Endometrium (tissue), 2 donors: ENCODE results near the gene PEX14.

Experiments
- FAIRE-seq: peaks from 2 replicates; lab custom pipeline; 2012; peaks lifted over from hg19 to GRCh38; lab: Jason Lieb, UNC
- donor health status: control.
- donor health status: control.

The PEX14 gene

DNA sequence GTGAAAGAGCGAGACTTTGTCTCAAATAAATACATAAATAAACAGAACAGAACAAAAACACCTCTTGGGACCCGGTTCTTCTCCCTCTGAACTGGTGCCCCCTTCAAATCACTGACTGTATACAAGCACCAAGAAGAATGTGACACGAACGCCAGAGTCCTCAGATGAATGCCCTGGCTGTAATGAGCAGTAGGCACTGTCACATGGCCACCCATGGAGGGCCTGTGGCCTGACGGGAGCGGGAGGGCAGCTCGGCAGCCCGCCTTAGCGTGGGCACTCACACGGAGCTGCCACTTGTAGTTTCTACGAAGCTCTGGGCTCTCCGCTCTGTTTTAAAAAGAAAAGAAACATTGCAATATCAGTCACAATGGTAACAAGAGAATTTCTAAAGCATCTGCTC, 146.0 kb downstream of the PEX14 start:
- no peak for FAIRE-seq

DNA sequence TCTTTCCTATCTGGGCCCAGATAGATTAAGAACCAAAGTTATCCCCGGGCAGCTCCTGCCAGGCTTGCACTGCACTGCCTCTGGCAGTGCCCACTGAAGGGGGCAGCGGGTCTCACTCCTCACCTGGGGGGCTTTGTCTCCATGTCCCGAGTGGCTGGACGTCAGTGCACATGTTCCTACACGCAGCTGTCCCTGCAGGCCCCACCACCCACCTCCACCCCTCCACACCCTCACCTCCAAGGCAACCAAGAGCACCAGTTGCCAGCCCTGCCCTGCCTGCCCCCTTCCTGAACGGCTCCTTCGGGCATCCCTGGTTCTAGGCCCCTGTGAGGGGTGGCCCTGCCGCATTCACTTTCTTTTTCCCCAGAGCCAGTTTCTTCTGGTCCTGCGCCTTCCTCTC, 147.2 kb downstream of the PEX14 start:
- no peak for FAIRE-seq

DNA sequence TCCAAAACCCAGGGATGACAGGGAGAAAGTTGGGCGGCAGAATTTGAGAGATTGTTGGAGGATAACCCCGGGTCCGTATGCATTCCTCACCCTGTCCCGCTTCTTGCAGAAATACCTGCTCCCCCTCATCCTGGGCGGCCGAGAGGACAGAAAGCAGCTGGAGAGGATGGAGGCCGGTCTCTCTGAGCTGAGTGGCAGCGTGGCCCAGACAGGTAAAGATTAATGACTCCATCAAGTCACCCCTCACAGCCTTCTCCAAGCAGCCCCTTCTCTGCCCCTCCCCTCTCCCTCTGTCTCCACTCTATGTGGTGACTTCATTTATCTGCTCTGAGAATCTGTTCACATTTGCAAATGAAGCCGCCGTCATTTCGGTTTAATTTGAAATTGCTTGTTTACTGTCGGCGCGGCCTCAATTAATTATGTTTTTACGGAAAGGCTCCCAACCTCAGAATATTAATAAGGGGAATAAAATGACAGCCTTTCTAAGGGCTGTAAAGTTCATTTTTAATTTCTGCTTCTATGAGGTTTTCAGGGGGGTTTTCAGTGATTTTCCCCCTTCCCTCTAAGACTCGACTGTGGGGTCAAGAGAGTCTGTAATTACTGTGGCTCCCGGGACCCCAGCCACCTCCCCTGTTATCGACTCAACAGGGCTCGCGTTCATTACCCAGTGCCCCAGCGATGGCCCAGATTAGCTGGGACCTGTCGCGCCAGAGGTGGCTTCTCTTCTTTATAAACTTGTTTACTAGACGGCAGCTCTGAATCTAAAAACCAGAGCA, 148.3 kb downstream of the PEX14 start:
- no peak for FAIRE-seq

DNA sequence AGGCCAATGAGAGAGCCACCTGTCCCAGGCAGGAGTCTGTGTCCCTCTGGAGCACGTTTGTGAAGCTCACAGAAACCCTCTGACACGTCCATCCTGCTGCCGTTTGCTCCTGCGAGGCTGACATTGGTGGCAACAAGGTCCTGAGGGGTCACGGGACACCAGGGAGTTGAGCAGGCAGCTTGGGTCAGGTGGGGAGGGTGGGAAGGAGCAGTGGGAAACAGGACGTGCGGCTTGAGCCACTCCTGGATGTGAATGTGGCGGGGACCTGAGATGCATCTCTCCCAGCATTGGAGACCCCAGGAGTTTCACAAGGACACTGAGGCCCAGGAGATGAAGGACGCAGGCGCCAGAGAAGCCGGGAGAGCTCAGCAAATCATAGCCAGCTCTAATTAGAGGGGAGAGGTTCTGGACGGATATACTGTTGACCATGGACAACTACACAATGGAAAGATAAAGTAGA, 149.0 kb downstream of the PEX14 start:
- no peak for FAIRE-seq

DNA sequence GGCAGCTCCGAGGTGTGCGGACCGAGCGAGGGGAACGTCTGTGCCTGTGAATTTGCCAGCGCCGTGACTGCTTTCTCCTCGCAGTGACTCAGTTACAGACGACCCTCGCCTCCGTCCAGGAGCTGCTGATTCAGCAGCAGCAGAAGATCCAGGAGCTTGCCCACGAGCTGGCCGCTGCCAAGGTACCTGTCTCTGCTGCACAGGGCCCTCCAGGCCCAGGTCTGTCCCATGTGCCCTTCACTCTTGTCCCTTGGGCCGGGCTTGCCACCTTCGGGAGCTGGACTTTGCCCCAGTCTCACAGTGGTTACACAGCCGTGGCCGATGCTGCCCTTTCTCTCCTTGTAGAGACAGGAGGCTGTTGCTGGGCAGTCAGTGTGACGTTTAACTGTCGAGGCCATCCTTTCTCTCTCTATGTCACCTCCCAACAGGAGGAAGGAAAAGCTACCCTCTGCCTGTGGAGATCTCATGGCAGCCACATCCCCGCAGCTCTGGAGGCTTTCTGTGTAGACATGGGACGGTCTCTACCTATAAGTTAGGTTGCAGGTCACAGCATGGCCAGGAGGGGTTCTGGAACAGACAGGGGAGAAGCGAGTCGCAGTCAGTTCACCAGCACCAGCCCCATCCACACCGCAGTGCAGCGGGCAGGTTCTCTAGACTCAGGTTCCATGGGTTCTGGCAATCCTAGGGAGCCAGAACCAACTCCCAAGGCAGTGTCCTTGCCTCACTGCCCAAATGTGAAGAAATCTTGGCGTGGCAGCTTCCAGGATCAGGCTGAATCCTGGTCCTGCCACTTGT, 149.7 kb downstream of the PEX14 start:
- FAIRE-seq: no peak

DNA sequence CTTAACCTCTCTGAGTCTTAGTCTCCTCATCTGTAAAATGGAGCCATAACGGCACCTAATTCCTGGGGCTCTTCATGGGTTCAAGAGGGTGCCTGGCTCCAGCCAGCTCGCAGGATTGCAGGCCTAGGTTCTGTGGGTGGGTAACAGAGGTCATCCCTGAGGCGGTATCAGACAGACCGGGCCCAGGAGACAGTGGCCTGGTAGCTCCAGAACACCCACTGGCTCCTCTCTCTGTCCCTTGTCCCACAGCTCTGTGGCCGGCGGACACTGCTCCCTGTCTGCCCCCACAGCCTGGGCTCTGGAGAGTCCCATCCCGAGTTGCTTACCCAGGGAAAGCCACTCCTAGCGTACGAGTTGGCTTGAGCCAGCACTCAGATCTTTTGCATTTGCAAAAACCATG, 150.3 kb downstream of the PEX14 start:
- no peak for FAIRE-seq

DNA sequence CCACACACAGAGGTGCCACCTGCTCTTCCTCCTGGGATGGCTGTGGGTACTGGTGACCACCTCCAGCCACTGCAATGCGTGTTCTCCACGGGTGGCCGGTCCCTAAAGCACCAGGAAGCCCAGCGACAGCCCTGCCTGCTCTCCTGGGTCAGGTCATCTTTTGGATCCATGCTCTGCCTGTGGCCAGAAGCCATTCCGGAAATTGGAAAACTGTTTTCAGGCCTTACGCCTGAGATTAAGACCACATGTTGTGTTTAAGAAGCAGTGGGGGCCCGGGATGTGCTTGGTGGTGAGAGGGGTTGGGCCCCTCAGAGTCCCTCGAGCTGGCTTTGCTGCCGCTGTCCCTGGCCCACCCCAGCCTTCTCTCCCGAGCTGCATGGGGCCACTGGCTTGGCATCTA, 150.8 kb downstream of the PEX14 start:
- no peak for FAIRE-seq

DNA sequence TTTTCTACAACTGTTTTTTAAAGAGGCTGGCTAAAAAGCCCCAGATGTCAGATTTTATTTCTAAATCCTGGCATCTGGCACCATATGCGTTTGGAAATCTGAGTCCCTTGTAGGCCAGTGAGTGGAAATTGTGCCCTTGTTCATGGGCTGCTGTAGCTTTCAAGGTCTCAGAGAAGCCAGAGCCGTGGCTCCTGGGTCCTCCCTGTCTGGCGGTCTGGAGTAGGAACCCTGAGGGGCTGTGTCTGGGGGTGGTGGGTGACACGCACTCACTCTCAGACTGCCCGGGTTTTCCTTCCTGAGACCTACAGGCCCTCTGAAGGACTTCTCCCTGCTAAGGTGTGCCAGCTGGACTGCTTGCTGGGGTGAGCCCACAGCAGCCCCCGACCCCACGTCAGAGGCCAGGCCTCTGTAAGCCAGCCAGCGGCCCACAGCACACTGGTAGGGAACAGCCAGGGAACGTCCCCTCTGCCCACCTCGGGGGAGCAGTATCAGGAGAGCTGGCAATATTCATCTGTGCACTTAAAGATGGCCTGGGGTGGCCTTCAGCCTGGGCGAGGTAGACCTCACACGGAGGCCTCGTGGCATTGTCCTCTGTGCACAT, 151.5 kb downstream of the PEX14 start:
- FAIRE-seq: no peak

DNA sequence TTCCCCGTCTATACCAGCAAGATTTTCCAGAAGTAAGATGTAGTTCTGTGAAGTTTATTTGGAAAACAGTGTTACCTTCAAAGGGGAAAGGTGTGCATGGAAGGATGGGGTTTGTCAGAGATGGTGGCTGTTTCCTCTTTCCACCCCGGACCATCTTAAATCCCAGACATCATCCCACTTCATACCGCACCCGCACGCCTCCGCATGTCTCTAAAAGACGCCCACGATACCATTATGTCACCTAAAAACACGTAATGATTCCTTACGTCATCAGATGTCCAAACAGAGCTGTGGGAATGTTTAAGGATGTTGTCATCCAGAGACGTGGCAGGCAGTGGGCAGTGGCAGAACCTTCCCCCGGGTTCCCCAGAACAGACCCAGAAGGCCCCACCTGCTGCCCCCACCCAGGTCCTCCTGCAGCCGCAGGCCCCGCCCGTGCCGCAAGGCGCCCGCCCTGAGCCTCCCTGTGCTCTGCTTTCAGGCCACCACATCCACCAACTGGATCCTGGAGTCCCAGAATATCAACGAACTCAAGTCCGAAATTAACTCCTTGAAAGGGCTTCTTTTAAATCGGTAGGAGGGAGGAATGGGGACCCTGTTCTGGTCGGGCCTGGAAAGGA, 152.2 kb downstream of the PEX14 start:
- no peak for FAIRE-seq

DNA sequence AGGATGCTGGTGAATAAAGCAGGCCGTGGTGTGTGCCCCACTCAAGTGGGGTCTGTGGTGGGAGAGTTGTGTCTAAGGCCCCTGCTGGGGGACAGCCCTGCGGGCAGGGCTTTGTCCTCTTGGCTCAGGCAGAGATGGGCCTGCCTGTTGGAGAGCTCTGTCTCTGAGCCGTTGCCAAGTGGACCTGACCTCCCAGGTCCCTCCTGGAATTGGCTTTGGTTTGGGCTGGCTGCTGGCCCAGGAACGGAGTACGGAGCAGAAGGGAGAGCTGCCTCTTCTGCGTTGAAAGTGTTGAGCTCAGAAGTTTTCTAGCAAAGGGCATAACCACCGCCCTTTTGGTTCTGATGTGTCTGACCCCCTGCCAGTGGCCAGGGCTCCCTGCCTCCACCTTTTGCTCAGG, 153.9 kb downstream of the PEX14 start:
- FAIRE-seq: no peak

DNA sequence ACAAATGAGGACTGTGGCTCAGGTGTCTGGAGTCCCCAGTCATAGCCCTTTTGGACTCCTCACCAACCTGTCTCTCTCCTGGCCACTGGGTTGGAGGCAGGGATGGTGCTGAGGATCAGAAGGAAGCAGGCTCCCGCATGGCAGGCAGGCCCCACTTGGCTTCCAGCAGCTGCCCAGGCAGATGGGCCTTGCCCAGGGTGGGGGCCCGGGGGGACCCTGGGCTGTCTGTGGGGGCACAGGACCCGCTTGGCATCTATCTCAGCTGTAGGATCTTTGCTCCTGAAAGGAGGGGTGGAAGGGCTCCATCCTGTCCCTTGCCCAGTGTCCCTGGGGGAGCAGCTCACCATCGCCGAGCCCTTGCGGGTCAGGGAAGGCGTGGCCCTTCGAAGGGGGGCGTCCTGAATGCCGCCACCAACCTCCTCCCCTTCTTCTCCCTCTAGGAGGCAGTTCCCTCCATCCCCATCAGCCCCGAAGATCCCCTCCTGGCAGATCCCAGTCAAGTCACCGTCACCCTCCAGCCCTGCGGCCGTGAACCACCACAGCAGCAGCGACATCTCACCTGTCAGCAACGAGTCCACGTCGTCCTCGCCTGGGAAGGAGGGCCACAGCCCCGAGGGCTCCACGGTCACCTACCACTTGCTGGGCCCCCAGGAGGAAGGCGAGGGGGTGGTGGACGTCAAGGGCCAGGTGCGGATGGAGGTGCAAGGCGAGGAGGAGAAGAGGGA, 154.5 kb downstream of the PEX14 start:
- FAIRE-seq: no peak

DNA sequence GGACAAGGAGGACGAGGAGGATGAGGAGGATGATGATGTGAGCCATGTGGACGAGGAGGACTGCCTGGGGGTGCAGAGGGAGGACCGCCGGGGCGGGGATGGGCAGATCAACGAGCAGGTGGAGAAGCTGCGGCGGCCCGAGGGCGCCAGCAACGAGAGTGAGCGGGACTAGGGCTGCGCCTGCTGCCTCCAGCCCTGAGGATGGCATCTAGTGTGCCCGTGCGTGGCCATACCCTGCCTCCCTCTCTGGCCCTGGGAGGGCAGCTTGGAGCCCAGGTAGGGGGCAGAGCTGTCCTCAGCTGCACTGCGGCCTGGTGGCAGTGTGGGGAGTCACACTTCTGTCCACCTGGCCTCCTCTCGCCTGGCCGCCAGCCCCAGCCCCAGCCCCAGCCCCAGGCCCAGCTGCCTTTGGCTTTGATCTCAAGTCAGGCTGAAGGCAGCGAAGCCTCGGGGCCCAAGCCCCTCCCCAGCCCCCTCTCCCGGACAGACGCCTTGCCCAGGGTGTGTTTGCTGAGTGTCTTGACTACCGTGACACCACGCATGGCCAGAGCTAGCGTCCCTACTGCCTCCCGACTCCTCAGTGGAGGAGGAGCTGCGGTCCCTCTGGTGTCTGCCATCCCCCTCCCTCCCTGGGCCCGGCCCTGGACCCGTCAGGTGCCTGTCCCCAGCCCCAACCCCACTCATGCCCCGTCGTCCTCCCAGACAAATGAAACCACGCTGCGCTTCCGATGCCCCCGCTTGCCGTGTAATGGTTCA, 155.2 kb downstream of the PEX14 start:
- no peak for FAIRE-seq

DNA sequence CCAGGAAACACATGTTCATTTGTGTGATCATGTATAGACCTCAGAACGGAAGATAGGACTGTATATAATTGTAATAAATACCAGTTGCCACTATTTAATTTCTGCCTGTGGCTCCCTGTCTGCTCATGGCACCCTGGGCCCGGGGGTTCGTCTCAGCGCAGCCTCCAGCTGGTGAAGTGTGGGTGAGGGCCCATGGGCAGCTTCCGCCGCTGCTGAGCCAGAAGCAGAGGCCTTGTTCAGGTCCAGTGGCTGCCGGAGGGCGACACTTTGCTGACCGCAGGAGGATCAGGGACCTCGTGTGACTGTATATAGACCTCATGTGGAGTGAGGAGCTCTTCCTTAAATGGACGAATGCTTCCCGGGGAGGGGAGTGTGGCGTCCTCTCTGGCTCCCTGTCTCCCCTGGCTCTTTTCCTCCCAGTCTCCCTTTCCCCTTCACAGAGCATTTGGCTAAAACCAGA, 155.9 kb downstream of the PEX14 start:
- no peak for FAIRE-seq

DNA sequence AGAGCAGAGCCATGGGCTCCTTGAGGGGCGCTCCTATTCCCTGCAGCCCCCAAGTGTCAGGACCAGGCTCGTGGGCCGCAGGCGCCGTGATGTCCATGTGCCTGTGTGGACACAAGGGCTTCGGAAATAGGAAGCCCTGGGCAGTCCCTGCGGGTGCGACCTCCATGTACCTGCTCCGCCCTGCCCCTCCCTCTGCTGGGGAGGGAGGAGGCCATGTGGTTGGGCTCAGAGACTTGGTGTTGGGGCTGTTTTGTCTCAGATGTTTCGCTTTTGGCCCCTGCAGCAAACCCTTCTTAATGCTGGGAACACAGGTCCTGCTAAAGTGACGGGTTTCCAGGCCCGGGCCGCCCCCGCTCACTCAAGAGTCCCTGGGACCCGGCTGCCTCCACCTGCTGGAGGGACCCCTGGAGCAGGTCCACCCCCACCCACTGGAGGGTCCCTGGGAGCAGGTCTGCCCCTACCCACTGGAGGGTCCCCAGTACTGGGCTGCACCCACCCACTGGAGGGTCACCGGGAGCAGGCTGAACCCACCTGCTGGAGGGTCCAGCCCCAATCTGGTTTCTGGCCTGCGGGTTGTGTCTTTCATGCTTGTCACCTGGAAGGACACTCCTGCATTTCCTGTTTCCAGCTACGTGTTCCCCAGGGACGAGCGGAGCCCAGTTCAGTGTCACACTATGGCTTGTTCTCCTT, 156.5 kb downstream of the PEX14 start:
- FAIRE-seq: no peak

DNA sequence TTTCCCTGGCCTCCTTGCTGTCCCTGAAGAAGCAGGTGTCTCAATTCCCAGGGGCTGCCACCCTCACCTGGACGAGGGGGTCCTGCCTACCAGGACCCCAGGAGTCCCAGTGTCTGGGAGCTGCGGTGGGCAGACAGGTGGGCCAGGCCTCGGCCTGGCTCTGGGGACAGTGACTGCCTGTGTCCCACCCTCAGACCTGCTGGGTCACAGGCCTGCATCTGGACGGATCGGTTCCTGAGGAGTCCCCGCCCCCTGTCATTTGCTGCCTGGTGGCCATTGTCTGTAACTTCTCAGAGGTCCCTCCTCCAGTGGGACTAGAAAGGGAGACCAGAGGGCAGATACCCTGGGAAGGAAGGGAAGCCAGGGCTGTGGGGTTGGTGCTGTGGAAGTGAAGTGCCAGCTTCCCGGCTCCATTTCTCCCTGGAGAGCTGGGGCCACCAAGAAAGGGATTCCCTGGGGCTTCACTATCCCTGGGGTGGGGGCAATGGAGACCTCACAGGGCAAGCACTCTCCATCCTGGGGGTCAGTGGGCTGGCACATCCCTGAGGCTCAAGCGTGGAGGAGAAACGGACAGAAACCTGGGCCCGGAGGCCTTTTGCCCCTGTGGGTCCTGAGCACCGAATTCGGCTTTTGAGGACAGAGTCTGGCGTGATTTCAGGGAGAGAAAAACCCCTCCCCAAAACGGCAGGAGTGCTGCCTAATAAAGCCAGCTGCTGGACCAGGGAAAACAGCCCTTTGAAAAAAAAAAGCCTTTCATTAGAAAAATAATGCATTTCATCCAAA, 157.3 kb downstream of the PEX14 start:
- no peak for FAIRE-seq

DNA sequence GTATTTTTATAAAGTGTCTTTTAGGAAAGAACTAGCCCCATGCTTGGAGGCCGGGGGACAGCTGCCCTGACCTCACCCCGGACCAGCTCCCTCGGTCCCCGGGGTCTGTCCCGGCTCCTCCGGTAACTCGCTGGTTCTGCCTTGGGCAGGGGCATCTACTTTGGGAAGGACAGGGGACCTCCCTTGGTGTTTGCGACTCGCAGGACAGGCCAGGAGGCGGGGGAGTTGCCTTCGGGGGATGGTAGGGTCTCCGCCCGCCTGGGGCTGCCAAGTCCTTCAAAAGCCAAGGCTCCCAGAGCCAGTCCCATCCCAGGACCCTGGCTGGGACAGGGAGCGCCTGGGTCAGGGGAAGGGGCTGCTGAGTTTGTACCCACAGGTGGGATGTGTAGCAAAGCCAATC, 157.9 kb downstream of the PEX14 start:
- no peak for FAIRE-seq

DNA sequence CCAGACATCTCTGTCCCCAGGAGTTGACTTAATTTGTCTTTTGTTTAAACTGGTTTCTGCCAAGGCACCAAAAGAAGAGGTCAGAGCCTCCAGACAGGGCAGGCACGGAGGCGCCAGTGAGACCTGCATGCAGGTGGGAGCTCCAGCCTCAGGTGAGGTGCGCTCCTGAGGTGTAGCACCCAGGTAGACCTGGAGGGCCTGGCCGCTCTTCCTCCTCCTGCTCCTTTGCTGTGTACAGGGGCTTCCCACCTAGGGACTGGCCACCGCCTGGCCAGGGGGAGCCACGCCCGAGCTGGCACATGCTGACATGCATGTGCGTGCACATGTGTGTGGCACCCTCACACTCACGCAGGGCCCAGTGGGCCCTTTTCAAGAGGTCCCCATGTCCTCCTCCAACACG, 158.7 kb downstream of the PEX14 start:
- no peak for FAIRE-seq

DNA sequence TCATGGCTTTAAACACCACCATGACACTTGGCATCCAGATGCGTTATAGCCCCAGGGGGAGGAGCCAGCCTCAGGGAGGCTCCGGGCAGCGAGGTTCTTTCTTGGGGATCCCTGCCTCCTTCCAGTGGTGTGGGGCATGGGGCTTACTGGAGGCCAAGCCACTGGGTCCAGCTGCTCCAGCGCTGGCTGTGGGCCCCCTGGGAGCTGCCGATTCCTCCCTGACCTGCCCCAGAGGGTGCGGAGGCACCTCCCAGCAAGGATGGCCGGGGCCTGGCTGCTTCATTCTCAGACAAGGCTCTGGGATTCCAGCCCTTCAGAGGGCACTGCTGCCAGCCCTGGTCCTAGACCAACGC, 159.3 kb downstream of the PEX14 start:
- no peak for FAIRE-seq

DNA sequence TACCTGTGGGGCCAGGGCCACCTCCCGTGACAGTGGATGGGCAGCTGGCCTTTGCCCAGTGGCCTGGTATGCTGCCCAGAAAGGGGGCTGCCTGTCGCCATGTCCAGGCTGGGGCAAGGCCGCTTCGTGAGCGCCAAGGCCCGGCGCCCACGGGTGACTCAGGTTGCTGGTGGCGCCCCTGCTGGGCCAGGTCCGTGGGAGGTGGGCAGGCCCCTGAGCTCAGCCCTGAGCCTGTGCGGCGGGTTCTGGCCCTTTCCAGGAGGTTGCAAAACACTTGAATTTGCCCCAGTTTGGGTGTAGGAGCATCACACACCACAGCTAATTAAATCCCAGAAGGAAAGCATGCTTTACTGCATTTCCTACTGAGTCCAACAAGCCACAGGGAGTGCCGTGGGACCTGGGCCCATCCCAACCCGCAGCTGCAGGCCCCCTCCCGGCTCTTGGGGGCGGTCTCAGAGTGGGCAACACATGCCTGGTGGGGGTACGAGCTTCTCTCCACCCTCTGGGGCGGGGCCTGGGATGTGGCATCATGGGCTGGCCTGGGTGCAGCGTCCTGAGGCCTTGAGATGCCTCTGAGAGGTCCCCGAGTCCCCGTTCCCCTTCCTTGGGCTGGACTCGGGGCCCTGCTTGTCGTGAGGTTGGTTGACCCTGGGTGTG, 159.8 kb downstream of the PEX14 start:
- FAIRE-seq: no peak
